ENCODE measurements around the gene CASP7.

DNA sequence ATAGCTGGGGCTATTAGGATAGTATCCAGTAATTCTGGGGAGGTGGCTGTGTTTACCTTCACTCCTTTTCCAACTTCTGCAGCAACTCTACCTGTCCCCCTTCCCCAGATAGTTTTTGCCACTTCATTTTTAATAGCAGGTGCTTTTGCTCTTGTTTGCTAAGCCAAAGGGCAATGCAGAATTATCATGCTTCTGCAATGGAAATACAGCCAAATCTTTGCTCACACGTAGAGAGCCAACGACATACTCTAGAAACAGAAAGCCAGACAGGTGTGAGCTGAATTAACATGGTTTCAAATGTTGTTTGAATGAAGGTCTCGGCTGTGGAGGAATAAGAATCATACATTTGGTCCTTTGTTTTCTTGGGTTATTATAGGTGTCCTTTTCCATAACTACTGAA, 86.2 kb downstream of the CASP7 start:
- TF ChIP-seq CTCF (IDR thresholded peaks at IDR 0.05; ENCODE audit: low read length) (no peak), EZH2 (IDR thresholded peaks at IDR 0.05; ENCODE audit: borderline replicate concordance, low read length) (no peak)
